HEK293 (cell line): ENCODE results near the gene CLDN24.

Experiments
- CTCF ChIA-PET: fragments of 350-600 bp; formaldehyde crosslinking; extraction: SDS; loops from one replicate; lab custom pipeline; 2021; ENCODE audit warnings: antibody characterized with exemption; lab: Yijun Ruan, JAX
- POLR2A ChIA-PET: fragments of 300-600 bp; formaldehyde crosslinking; extraction: SDS; loops from one replicate; lab custom pipeline; 2020; ENCODE audit warnings: antibody characterized with exemption, inconsistent platforms; lab: Yijun Ruan, JAX
- H3K27ac ChIP-seq: fragments of 200-500 bp; sonication (Bioruptor generic); 2 replicates; pipeline ENCODE4 v1.5.1; 2014; ENCODE audit warnings: low read depth, low read length, control low read depth, inconsistent platforms; ENCODE audit errors: extremely low read depth
- H3K36me3 ChIP-seq, 2 experiments: fragments of 200-500 bp in 1 of 2; sonication (Bioruptor generic) in 1 of 2; 1 replicate in 1 of 2; 2 replicates in 1 of 2; pipeline ENCODE4 v1.5.1; 2014 to 2017; ENCODE audit warnings: inconsistent platforms in 2 of 2, low read length in 2 of 2; ENCODE audit not compliant: control insufficient read depth in 2 of 2, insufficient read depth in 1 of 2
- H3K4me1 ChIP-seq: fragments of 200-500 bp; sonication (Bioruptor generic); 2 replicates; pipeline ENCODE4 v1.5.1; 2014; ENCODE audit warnings: mild to moderate bottlenecking, low read length, inconsistent platforms; ENCODE audit not compliant: control insufficient read depth, insufficient read depth
- H3K4me3 ChIP-seq: 2 replicates; pipeline ENCODE4 v1.5.1; 2011; ENCODE audit warnings: low read depth, mild to moderate bottlenecking, control low read depth, low read length, moderate library complexity
- H3K9me3 ChIP-seq: fragments of 200-500 bp; sonication (Bioruptor generic); 2 replicates; pipeline ENCODE4 v1.5.1; 2014; ENCODE audit warnings: low read depth, low read length, inconsistent platforms; ENCODE audit not compliant: control insufficient read depth, insufficient read depth
- SP2 ChIP-seq: fragments of 450-650 bp; formaldehyde crosslinking; IDR thresholded peaks from 2 replicates; pipeline ENCODE4 v1.5.1; 2016; ENCODE audit warnings: missing biosample characterization, missing genetic modification characterization
- ZNF146 ChIP-seq: fragments of 450-650 bp; formaldehyde crosslinking; IDR thresholded peaks from 2 replicates; pipeline ENCODE4 v1.5.1; 2016; ENCODE audit warnings: missing biosample characterization, missing genetic modification characterization
- ZNF169 ChIP-seq: fragments of 450-650 bp; formaldehyde crosslinking; IDR thresholded peaks from 2 replicates; pipeline ENCODE4 v1.5.1; 2016; ENCODE audit warnings: missing biosample characterization, missing genetic modification characterization
- ZNF18 ChIP-seq: fragments of 450-650 bp; formaldehyde crosslinking; IDR thresholded peaks from 2 replicates; pipeline ENCODE4 v1.5.1; 2016; ENCODE audit warnings: missing biosample characterization, missing genetic modification characterization
- ZNF433 ChIP-seq: fragments of 450-650 bp; formaldehyde crosslinking; IDR thresholded peaks from 2 replicates; pipeline ENCODE4 v1.5.1; 2016; ENCODE audit warnings: missing biosample characterization, missing genetic modification characterization, low read depth
- ZNF514 ChIP-seq: fragments of 450-650 bp; formaldehyde crosslinking; IDR thresholded peaks from 2 replicates; pipeline ENCODE4 v1.5.1; 2016; ENCODE audit warnings: missing biosample characterization, missing genetic modification characterization
- ZNF585B ChIP-seq: fragments of 450-650 bp; formaldehyde crosslinking; IDR thresholded peaks from 2 replicates; pipeline ENCODE4 v1.5.1; 2016; ENCODE audit warnings: missing biosample characterization, missing genetic modification characterization
- ZNF639 ChIP-seq: fragments of 450-650 bp; formaldehyde crosslinking; IDR thresholded peaks from 2 replicates; pipeline ENCODE4 v1.5.1; 2016; ENCODE audit warnings: missing biosample characterization, missing genetic modification characterization
- ZNF76 ChIP-seq: fragments of 450-650 bp; formaldehyde crosslinking; IDR thresholded peaks from 2 replicates; pipeline ENCODE4; 2016; ENCODE audit warnings: low read depth, missing biosample characterization, missing genetic modification characterization, borderline replicate concordance
- ZXDB ChIP-seq: fragments of 450-650 bp; formaldehyde crosslinking; IDR thresholded peaks from 2 replicates; pipeline ENCODE4 v1.5.1; 2016; ENCODE audit warnings: missing biosample characterization, missing genetic modification characterization
- TF ChIP-seq, protein P1 (sequence below): fragments of 450-650 bp; formaldehyde crosslinking; IDR thresholded peaks from 2 replicates; pipeline ENCODE4 v1.5.1; 2017; ENCODE audit warnings: missing biosample characterization, missing genetic modification characterization
- TF ChIP-seq, protein P2 (sequence below): fragments of 450-650 bp; formaldehyde crosslinking; IDR thresholded peaks from 2 replicates; pipeline ENCODE4 v1.5.1; 2017; ENCODE audit warnings: missing biosample characterization, missing genetic modification characterization
- TF ChIP-seq, protein P3 (sequence below): fragments of 450-650 bp; formaldehyde crosslinking; IDR thresholded peaks from 2 replicates; pipeline ENCODE4 v1.5.1; 2017; ENCODE audit warnings: missing biosample characterization, missing genetic modification characterization

Gene CLDN24

GRCh38 chr4:183297675-183298074, 24.6 kb downstream of the CLDN24 start (continued):
- TF ChIP-seq ZNF433 (tag by site-specific recombination) (no peak), ZNF169 (tag by site-specific recombination) (no peak), ZNF585B (tag by site-specific recombination) (no peak)
- TF ChIP-seq, protein P1, sequence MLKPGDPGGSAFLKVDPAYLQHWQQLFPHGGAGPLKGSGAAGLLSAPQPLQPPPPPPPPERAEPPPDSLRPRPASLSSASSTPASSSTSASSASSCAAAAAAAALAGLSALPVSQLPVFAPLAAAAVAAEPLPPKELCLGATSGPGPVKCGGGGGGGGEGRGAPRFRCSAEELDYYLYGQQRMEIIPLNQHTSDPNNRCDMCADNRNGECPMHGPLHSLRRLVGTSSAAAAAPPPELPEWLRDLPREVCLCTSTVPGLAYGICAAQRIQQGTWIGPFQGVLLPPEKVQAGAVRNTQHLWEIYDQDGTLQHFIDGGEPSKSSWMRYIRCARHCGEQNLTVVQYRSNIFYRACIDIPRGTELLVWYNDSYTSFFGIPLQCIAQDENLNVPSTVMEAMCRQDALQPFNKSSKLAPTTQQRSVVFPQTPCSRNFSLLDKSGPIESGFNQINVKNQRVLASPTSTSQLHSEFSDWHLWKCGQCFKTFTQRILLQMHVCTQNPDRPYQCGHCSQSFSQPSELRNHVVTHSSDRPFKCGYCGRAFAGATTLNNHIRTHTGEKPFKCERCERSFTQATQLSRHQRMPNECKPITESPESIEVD (tag by site-specific recombination), result no peak

DNA sequence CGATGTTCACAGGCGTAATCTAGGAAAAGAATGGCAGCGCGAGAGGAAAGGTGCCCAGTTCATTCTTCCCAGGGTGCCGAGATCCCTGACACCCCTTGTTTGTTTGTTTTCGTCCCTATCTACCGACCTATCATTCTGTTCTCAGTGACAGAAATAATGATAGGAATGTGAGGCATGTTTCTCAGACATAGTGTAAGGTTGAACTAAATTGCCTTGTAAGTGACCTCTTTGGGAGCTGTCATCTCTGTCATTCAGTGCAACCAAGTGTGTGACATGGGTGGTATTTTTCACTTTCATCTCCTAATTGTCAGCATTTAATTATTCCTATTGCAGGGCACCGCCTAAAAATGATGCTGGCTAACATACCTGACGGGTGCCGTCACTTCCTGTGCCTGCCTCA, 26.5 kb downstream of the CLDN24 start:
- TF ChIP-seq, protein P2, sequence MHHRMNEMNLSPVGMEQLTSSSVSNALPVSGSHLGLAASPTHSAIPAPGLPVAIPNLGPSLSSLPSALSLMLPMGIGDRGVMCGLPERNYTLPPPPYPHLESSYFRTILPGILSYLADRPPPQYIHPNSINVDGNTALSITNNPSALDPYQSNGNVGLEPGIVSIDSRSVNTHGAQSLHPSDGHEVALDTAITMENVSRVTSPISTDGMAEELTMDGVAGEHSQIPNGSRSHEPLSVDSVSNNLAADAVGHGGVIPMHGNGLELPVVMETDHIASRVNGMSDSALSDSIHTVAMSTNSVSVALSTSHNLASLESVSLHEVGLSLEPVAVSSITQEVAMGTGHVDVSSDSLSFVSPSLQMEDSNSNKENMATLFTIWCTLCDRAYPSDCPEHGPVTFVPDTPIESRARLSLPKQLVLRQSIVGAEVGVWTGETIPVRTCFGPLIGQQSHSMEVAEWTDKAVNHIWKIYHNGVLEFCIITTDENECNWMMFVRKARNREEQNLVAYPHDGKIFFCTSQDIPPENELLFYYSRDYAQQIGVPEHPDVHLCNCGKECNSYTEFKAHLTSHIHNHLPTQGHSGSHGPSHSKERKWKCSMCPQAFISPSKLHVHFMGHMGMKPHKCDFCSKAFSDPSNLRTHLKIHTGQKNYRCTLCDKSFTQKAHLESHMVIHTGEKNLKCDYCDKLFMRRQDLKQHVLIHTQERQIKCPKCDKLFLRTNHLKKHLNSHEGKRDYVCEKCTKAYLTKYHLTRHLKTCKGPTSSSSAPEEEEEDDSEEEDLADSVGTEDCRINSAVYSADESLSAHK (tag by site-specific recombination), result no peak
- TF ChIP-seq ZNF639 (tag by site-specific recombination) (no peak), ZNF76 (tag by site-specific recombination) (no peak), ZNF514 (tag by site-specific recombination) (no peak), SP2 (tag by site-specific recombination) (no peak), ZNF18 (tag by site-specific recombination) (no peak), ZXDB (tag by site-specific recombination) (no peak), ZNF146 (no peak), ZNF585B (tag by site-specific recombination) (no peak)
- TF ChIP-seq, protein P1 (tag by site-specific recombination), result no peak
- TF ChIP-seq, protein P3, sequence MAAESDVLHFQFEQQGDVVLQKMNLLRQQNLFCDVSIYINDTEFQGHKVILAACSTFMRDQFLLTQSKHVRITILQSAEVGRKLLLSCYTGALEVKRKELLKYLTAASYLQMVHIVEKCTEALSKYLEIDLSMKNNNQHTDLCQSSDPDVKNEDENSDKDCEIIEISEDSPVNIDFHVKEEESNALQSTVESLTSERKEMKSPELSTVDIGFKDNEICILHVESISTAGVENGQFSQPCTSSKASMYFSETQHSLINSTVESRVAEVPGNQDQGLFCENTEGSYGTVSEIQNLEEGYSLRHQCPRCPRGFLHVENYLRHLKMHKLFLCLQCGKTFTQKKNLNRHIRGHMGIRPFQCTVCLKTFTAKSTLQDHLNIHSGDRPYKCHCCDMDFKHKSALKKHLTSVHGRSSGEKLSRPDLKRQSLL (tag by site-specific recombination), result no peak
- no peaks in the 10 kb centered on the region for H3K9me3 ChIP-seq
- ChIA-PET POLR2A (no interaction called here), CTCF (no interaction called here)
- H3K4me1 ChIP-seq, result no peaks in the 10 kb centered on the region
- no peak overlapping the region for H3K4me3 ChIP-seq
- no peak overlapping the region for H3K27ac ChIP-seq
- peaks cover 0 to 22% of the 10 kb centered on the region in 2 experiments; a peak in 2 of 3 replicates for H3K36me3 ChIP-seq
